LHCN-M2 (cell line): Measurements from ENCODE around the gene LRP1. TPM values are rescaled to one million over a fixed set of nuclear protein-coding genes. Genes with fewer than 3 reads are reported as not detected.
"Not testable (repeated sequence)": the region's sequence is repeated elsewhere in the genome, so short reads cannot be mapped to it uniquely, and the experiment has no call there.

Source experiments
- DNase-seq: peaks from one replicate; pipeline ENCODE4 v3.0.0-alpha.2; 2012; ENCODE audit warnings: low read depth
- total RNA-seq: library from RNA; depleted of rRNA; stranded (reverse); fragments of >200 nt; gene quantifications from 2 replicates; pipeline ENCODE4 v1.2.3, GENCODE V29; 2014

The LRP1 gene
- total RNA-seq, 1 experiment from 2014 or later = 89.0 TPM

DNA sequence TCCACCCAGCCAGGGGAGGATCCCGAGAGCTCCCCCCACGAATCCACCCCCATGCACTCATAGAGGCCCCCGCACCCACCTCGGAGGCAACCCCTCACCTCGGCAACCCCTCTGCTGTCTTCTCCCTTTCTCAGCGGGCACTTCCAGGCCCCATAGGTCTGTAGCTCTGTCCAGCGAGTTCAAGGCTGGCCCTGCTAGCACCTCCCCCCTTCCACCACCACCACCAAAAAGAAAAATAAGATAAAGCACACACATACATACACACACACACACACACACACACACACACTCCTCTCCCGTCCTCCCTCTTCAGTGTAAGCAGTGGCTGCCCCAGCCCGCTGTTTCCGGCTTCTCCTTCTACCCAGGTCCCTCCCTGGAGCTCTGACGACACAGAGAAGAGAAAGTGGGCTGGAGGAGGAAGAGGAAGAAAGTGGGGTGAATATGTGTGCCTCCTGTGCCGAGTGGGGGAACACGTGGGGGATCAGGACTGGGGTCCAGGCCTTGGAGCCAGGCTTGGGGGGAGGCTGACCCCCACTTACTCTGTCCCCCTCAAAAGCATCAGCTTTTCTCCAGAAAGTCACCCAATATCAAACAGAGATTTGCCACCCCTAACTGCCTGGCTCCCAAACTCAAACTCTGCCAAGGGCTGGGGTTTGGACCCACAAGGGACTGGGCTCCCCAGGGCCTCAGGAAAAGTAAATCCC, 17.1 kb upstream of the LRP1 start, which contains the start of gene STAT6:
TSS of gene STAT6 (minus strand) at position 332 of the 704 bp plus-strand sequence. CDS start 3,084 bp downstream, outside the sequence.
- peak; percentile 84 for DNase-seq

DNA sequence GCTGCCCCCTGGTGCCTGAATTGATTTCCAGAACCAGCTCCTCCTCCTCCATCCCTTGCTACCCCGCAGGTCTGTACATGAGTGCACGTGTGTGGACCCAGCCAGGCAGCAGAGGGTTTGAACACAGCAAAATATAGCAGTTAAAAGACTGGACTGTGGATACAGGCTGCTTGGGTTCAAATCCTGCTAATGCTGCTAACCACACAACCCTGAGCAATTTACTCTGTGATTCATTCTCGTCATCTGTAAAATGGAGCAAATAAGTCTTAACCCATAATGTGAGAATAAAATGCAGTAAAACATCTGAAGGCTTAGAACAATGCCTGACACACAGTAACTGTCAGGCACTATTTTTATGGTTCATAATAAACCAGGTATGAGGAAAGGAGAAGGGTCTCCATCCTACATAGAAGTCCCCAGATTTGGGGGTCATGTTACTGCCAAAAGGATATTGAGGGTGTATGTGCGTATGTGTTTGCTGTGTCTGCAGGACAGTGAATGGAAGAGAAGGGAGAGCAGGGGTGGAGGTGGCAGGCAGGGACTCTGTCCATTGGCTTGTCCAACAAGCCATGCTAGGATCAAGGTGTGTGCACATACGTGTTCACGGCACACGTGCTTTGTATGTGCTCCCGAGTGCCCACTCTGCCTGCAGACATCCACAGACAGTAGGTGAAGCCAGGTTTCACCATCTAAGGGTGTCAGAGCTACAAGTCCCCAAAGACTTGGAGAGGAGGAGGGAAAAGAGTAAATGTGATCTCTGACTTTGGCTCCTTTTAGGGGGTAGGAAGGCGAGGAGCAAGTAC, 15.6 kb upstream of the LRP1 start:
- no peak for DNase-seq

DNA sequence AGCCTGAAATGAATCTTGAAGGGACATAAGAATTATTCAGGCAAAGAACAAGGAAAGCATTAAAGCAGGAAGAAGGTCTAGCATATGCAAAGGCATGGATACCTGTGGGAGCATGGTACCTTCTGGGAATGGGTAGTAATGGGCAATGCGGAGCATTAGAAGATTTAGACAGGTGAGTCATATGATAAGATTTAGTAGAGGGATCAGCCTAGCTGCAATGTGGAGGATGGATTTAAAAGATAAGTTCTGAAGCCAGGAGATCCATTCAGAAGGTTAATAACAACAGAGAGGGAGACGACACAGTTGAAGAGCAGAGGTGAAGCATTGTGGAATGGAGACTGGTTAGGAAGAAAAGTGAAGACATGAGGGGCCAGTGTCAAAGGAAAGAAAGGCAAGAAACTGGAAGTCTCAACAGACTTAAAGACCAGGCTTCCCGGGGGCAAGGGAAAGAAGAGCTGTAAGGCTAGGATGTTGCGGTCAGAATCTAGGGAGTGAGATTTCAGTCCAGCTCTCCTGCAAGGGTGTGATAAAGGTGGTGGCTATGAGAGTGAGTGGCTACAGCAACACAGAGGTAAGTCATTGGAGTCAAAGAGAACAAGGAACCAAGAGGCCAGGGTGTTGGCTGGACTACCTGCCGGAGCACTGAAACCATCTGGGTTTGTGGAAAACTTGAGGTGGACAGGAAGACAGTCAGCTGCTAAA, 11.6 kb upstream of the LRP1 start:
- no peak for DNase-seq

DNA sequence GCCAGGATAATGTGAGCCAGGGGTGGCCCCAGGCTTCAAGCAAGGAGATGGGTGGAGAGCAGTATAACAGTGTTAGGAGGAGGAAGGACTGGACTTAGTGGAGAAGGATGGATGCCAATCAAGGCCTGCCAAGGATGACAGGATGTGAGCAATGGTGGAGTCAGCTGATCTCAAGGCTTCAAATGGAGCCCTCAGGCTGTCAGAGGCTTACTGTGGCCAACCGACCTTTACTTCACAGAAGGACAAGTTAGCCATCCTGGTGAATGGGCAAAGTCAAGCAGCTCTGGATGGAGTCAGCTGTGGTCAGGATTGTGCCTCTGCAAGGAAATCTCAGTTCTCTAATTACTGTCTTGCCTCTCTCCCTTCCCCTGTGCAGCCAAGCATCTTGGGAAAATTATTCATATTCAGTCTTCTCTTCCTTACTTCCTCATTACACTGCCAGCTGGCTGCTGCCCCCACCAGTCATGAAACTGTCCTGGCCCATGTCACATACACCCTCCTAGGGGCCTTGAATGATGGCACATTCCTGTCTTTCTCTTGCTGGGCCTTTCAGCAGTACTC, 9.5 kb upstream of the LRP1 start:
- peak; percentile 69 for DNase-seq

DNA sequence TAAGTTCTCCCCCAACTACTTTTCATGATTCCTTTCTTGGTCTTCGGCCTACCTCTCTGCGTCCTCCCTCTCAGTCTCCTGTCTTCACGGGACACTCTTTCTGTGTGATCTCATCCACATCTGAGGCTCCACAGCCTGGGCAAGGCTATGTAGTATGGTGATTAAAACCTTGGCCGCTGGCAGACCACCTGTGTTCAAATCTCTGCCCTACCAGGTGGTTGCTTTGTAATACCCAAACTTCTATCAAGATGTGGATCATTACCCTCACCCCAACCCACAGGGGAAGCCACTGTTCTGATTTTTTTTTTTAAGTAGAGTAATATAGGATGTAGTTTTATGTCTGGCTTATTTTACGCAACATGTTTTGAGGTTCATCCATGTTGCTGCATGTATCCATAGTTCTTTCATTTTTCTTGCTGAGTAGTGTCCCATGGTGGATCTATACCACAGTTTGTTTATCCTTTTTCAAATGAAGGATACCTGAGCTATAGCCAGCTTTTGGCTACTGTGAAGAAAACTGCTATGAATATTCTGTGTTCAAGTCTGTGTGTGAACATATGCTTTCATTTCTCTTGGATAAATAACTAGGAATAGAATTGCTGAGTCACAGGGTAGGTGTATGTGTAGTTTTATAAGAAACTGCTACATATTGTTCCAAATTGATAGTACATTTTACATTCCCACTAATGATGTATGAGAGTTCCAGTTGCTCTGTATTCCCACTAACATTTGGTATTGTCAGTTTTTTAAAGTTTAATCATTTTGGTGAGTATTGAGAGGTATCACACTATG, 8.8 kb upstream of the LRP1 start:
- DNase-seq = no peak

DNA sequence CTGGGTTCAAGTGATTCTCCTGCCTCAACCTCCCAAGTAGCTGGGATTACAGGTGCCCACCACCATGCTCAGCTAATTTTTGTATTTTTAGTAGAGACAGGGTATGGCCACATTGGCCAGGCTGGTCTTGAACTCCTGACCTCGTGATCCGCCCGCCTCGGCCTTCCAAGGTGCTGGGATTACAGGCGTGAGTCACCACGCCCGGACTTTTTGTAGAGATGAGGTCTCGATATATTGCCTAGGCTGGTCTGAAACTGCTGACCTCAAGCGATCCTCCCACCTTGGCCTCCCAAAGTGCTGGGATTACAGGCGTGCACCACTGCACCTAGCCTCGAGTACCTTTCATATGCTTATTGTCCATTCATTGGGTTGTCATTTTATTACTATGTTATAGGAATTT, 7.6 kb upstream of the LRP1 start:
- not testable (repeated sequence) for DNase-seq

DNA sequence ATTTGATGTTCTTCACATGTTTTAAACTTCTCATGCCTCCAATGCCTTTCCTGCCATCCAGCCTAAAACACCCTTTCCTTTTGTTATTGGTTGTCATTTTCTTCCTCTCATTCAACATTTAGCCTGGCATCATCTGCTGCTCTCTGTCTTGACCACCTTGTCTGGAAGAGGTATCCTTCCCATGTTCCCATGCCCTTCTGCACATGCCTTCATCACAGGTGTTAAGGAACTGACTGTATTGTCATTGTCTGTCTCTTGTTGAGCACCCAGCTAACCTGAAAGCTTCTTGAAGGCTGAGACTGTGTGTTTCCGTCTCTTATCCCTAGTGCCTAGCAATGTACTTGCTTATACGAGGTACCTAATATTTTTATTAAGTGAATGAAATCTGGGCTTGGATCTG, 4.5 kb upstream of the LRP1 start:
- no peak for DNase-seq

DNA sequence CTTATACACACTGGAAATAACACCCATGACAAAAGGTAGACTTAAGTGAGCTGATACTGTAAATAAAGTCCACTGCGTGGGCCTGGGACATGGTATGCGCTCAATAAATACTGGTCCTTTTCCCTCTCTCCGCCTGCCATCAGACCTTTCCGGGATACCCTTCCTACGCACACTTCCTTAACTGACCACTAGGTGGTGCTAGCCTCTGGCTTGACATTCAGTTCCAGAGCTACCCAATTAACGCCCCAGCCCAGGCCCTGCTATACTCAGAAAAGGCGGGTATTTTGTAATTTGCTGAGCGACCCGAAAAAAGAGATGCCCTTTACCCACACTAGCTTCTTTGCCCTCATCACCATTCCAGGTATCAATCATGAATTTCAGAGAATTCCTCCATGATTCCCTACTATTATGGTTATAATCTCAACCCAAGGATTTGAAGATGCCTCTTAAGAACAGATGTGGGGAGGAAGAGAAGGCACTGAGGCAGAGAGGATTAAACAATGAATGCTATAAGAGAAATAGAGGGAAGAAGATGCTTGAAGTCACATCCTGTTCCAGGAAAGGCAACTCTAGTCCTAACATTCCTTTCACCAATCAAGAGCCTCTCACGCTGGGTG, 3.9 kb upstream of the LRP1 start:
- DNase-seq = peak; percentile 72

DNA sequence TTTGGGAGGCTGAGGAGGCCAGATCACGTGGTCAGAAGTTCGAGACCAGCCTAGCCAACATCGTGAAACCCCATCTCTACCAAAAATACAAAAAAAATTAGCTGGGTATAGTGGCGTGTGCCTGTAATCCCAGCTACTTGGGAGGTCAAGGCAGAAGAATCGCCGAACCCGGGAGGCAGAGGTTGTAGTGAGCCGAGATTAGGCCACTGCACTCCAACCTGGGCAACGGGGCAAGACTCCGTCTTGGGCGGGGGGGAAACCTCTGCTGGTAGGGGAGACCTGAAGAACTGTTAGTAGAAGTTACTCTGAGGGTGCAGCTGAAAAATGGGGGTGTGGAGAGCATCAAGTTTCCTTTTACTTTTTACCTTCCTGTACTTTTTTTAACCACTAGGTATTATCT, 2.2 kb upstream of the LRP1 start:
- no peak for DNase-seq

DNA sequence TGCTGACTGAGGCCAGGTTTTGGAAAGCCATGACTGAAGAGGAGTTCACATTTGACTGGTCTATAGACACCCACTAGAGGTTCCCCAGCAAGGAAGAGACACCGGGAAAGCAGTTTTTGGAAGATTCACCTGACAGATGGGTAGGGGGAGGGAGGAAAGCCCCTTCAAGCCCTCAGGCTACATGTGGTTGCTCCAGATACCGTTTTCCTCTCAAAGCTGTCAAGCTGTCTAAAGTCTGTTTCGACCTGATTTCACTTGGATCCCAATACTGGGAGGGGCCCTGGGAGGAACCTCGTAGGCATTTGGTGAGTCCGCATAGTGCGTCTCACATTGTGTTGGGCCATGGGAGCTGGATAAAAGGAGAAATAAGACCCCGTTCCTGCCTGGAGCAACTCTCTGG, 1.7 kb upstream of the LRP1 start:
- DNase-seq = no peak

DNA sequence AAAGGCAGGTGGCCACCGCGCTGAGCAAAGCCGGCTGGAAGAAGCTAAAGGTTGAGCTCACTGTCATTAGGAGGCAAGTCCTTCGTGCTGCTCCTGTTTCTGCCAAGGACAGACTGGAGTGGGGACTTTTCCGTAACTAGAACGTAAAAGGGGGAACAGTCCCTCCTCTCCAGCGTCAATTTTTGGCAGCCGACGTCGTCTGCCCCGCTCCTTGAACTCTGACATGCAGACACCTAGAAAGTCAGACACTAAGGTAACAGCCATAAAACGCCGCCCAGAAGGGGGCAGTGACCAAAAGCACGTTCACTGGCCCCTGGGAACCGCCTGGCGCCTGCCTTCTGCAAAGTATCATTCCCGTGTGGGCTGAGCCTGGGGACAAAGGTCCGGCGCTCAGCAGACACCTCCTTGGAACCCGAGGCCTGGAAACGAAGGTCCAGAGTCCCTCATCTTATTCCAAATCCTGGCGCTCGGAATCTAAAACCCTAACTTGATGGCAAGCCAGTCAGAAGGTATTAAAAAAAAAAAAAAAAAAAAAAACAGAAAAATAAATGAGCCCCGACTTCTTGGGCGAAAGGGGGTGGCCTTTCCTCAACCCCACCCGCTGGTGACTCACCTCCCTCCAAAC, 1.1 kb upstream of the LRP1 start:
- DNase-seq = no peak

DNA sequence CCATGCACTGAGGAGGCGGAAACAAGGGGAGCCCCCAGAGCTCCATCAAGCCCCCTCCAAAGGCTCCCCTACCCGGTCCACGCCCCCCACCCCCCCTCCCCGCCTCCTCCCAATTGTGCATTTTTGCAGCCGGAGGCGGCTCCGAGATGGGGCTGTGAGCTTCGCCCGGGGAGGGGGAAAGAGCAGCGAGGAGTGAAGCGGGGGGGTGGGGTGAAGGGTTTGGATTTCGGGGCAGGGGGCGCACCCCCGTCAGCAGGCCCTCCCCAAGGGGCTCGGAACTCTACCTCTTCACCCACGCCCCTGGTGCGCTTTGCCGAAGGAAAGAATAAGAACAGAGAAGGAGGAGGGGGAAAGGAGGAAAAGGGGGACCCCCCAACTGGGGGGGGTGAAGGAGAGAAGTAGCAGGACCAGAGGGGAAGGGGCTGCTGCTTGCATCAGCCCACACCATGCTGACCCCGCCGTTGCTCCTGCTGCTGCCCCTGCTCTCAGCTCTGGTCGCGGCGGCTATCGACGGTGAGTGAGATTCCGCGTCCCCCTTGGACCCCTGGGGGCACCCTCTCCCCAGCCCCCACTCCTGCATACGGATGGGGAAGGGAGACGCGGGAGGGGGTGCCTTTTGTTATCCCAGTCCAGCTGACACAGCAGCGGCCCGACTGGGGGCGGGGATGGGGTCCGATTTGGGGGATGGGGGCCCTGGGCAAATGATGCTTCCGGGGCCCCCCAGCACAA, 400 bp downstream of the LRP1 start:
- DNase-seq = no peak

DNA sequence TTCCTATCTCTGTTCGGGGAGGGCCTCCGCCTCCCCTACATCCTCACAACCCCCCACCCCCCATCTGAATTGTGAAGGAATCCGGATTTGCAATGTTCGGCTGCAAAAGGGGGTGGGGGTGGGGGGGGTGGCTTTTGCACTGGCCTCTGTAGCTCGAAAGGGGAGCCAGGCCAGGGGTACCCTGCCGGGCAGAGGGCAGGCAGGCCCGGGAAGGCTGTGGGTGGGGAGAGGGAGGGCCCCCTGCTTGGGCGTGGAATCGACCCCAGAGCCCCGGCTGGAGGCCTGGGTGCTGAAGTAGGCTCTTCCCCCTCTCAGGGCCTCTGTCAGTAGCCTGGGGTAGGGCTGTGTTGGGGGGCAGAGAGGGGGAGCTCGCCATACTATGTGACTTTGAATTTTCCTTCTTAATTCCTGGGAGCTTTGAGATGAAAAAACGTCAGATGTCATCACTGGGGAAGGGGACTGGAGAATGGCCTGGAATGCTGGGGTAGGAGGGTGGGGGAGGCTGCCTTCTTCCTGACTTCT, 1.1 kb downstream of the LRP1 start:
- no peak for DNase-seq

DNA sequence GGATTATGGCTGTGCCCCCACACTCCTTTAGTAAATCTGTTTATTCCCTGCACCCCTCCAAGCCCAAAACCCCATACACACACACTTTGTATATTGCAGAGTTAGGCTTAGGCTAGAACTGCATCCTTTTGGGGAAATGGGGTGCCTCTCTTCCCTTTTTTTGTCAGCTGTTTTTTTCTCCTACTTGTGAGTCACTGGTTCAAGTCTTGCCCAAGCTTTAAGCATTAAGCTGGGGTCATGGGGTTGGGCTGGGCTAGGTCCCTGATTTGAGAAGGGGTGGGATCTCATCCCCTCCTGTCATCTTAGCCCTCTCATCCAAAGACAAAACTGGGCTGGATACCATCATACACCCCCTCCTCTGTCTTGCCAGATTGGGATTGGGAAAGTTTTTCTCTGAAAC, 1.6 kb downstream of the LRP1 start:
- DNase-seq = peak; percentile 70

DNA sequence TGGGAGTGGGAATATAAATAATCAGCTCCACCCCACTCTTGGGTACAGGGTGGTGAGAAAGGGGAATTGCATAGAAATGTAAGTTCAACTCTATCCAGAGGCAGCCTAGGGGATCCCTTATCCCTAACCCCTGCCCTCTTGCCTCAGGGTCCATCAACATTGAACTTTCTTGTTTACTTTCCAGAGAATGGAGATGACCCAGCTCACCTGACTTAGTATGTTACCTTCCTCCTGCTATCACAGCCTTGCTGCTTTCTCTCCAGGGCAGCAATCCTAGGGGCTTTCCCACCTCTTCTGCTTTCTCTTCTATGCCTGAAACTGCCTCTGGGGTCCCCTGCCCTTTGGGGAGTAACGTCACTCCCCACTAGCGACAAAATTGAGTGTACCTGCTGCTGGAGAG, 2.7 kb downstream of the LRP1 start:
- no peak for DNase-seq

DNA sequence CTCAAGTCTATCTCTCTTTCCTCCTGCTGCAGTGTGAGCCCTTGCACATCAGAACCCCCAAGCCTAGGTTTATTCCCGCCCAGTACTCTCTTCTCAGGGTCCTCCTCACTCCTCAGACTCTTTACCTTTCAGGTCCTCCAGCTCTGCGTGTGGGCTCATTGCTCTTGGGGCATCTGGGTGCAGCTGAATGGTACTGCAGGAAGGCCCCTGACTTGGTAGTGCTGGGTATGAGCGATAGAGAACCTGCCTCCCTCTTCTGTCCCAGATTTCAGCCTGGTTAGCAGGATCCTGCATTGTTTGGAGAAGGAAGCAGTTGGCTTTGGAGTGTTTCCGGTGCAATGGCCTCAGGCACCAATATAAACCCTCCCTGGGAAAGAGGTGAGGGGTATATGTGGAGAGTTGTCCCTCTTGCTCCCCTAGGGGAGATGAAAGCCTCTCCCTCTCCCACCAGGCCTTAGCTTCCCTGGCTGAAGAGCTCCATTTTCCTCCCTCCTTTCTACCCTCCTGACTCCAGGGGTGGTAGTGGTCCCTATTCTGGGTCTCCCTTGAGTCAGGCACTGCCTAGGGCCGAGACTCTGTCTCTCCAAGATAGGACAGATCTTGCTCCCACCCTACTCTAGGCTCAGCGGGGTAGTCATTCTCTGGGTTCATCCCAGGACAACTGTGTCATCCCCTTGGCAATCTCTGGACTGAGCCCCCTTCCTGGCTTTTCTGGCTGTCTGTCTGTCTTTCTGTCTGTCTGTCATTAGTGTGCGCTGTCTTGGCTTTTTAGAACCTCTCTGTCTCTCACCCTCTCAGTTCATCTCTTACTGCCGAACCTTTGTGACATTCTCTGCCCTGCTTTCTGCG, 3.8 kb downstream of the LRP1 start:
- DNase-seq = no peak

DNA sequence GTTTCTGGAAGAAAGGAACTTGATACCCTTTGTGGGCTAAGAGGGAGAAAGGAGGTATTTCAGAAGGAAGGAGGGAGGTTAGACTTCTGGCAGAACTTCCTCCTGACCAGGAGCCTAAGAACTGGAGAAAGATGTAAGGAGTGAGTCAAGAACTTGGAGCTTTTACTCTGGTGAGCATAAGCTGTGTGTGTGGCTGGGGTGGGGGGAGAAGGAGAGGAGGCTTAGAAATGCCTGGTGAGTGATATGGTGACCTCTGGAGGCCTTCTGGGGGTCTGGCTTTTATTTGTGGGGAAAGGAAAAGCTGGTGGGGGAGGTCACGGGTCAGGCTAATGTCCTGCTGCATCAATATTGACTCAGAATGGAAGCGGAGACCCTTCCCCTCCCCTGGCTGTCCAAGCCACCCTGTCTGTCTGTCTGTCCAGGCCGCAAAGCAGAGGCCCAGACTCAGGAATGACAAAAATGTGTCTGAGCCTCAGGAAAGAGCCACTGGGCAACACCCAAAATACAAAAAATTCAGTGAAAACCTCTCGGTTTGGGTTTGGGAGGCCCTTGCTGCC, 4.8 kb downstream of the LRP1 start:
- DNase-seq = peak; percentile 82

DNA sequence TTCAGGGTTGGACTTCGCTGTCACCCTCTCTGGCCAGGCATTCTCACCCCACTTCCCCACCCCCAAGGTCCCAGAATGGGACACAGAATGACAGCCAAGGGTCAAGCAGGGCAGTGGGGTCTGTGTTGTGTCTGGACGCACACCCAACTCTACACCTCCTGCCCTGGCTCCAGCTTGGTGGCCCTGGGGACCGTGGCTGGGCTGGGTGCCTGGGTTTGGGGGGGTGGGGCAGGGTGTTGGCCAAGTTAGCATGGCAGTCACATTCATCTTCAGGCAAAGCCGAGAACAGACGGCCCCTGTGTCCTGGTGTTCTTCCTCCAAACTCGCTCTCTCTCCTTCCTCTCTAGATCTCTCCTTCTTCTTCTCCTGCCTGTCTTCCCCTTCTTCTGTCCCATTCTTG, 5.6 kb downstream of the LRP1 start:
- no peak for DNase-seq
